Glutamatergic neuron (in vitro differentiated cells): ENCODE data around the gene GLI3. TPM values are rescaled to one million over a fixed set of nuclear protein-coding genes. Genes with fewer than 3 reads are reported as not detected.

Experiments
- DNase-seq: peaks from one replicate; pipeline ENCODE4 v3.0.0; 2022
- H3K27ac Mint-ChIP-seq: one replicate; pipeline ENCODE4 v1.8.0; 2020; ENCODE audit warnings: mild to moderate bottlenecking, mixed read lengths, inconsistent platforms; ENCODE audit not compliant: unreplicated experiment
- H3K27me3 Mint-ChIP-seq: one replicate; pipeline ENCODE4 v1.8.0; 2020; ENCODE audit warnings: mild to moderate bottlenecking, moderate library complexity, mixed read lengths, inconsistent platforms; ENCODE audit not compliant: unreplicated experiment
- H3K36me3 Mint-ChIP-seq: one replicate; pipeline ENCODE4 v1.8.0; 2020; ENCODE audit warnings: mild to moderate bottlenecking, mixed read lengths, inconsistent platforms; ENCODE audit not compliant: unreplicated experiment
- H3K4me1 Mint-ChIP-seq: one replicate; pipeline ENCODE4 v1.8.0; 2020; ENCODE audit warnings: mild to moderate bottlenecking, low read depth, mixed read lengths, inconsistent platforms; ENCODE audit not compliant: unreplicated experiment
- H3K4me3 Mint-ChIP-seq: one replicate; pipeline ENCODE4 v1.8.0; 2020; ENCODE audit warnings: mild to moderate bottlenecking, mixed read lengths, inconsistent platforms; ENCODE audit not compliant: unreplicated experiment
- H3K9me3 Mint-ChIP-seq: one replicate; pipeline ENCODE4 v1.8.0; 2020; ENCODE audit warnings: mild to moderate bottlenecking, moderate library complexity, mixed read lengths, inconsistent platforms; ENCODE audit not compliant: unreplicated experiment
- CTCF ChIP-seq: fragments of 200-600 bp; sonication (generic); IDR thresholded peaks from one replicate; pipeline ENCODE4 v1.5.0; 2021; ENCODE audit not compliant: partially characterized antibody, unreplicated experiment
- total RNA-seq: library from RNA; stranded (reverse); fragmentation: NEBNext Ultra II Directional; extraction: Animal tissue kit (Norgen Biotek cat#: 25700); gene quantifications from one replicate; pipeline ENCODE4 v1.2.1, GENCODE V29; 2021; ENCODE audit not compliant: unreplicated experiment

Gene GLI3
- total RNA-seq, 1 donor from 2014 or later, result 2.9 TPM

GRCh38 chr7:42227936-42228591 is 8.9 kb downstream of the GLI3 start:
- no peak for TF ChIP-seq CTCF
- Mint-ChIP-seq H3K27ac (no peak overlapping the region), H3K9me3 (no peaks in the 10 kb centered on the region), H3K27me3 (no peaks in the 10 kb centered on the region), H3K4me3 (peak overlapping the region; percentile 86), H3K36me3 (no peaks in the 10 kb centered on the region), H3K4me1 (peaks cover 14% of the 10 kb centered on the region)
- DNase-seq, result peak; percentile 42

DNA sequence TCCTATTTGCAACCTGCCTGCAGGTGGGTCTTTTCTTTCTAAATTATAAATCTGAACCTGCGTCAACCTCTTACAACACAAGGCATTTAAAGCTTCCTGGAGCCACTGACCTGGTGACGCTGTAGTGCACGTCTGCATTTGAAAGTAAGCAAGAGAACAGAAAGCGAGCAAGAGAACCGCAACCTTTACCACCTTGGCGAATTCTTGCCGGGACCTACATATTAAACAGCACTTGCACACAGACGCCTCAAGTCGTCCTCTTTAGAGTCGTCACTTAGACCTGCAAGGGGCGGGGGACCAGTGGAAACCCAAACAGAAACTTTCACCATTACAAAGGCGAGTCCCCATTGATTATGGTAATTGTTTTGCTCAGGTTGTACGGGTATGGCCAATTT is 9.5 kb downstream of the GLI3 start:
- Mint-ChIP-seq H3K27me3 (no peaks in the 10 kb centered on the region), H3K9me3 (no peaks in the 10 kb centered on the region), H3K4me3 (peak overlapping the region; percentile 86), H3K4me1 (peaks cover 14% of the 10 kb centered on the region), H3K27ac (no peak overlapping the region), H3K36me3 (no peaks in the 10 kb centered on the region)
- TF ChIP-seq CTCF, result no peak
- DNase-seq, result no peak

GRCh38 chr7:42227021-42227420 is 10.0 kb downstream of the GLI3 start:
- Mint-ChIP-seq H3K27ac (no peak overlapping the region), H3K4me3 (peak overlapping the region; percentile 86), H3K36me3 (no peaks in the 10 kb centered on the region), H3K4me1 (peaks cover 10% of the 10 kb centered on the region), H3K9me3 (no peaks in the 10 kb centered on the region), H3K27me3 (no peaks in the 10 kb centered on the region)
- no peak for DNase-seq
- TF ChIP-seq CTCF, result no peak

- DNase-seq, result no peak
- H3K27me3 Mint-ChIP-seq, result no peaks in the 10 kb centered on the region
- no peaks in the 10 kb centered on the region for H3K36me3 Mint-ChIP-seq
- TF ChIP-seq CTCF, result no peak
- H3K4me1 Mint-ChIP-seq, result peaks cover 10% of the 10 kb centered on the region
- H3K27ac Mint-ChIP-seq, result no peak overlapping the region
- H3K4me3 Mint-ChIP-seq, result no peak overlapping the region
- no peaks in the 10 kb centered on the region for H3K9me3 Mint-ChIP-seq
Observed at GRCh38 chr7:42226354-42226941, 10.6 kb downstream of the GLI3 start.

DNA sequence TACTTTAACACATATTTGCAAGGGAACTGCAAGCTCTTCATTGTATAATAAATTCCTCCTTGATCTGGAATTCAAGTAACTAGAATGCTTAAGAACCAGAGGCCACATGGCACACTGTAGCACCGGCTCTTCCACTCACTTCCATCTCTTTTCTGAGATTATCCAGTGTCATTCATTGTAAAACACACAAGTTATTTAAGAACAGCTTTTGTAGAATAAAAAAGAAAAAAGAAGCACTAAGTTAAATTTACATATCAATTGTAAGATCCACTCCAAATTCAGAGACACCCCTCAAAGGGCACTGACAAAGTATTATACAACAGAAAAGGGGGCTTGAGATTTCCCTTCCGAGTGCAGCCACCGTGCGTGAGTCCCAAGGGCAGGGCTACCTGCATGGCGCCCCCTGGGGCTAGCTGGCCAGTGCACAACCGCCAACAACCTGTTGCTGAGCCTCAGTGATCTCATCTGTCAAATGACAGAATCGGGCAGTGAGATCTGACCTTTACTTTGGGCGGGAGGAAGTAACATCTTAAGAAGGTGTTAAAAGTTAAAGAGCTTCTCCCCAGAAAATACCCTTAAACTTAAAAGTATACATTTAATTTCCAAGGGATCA is 12.5 kb downstream of the GLI3 start:
- Mint-ChIP-seq H3K27me3 (no peaks in the 10 kb centered on the region), H3K9me3 (no peaks in the 10 kb centered on the region), H3K36me3 (no peaks in the 10 kb centered on the region), H3K4me3 (no peak overlapping the region), H3K27ac (no peak overlapping the region), H3K4me1 (peaks cover 8% of the 10 kb centered on the region)
- no peak for TF ChIP-seq CTCF
- DNase-seq, result no peak
